Ascending aorta (tissue), 2 donors: ENCODE measurements around the gene SLC38A6. TPM values are rescaled to one million over a fixed set of nuclear protein-coding genes. Genes with fewer than 3 reads are reported as not detected.
"Not testable (repeated sequence)": the region's sequence is repeated elsewhere in the genome, so short reads cannot be mapped to it uniquely, and the experiment has no call there.

Source experiments
- DNase-seq, 2 donors: peaks; one replicate each; pipeline ENCODE4 v3.0.0-alpha.2; 2019; ENCODE audit warnings: low spot score in 2 of 2
- H3K27ac ChIP-seq, 2 donors: fragments of 200-600 bp; sonication (generic); one replicate each; pipeline ENCODE4 v1.5.1; 2016 to 2017; ENCODE audit warnings: mild to moderate bottlenecking in 1 of 2
- H3K27me3 ChIP-seq: fragments of 200-600 bp; sonication (generic); one replicate; pipeline ENCODE4 v1.5.1; 2017
- H3K36me3 ChIP-seq, 2 donors: fragments of 200-600 bp; sonication (generic); one replicate each; pipeline ENCODE4 v1.5.1; 2016
- H3K4me1 ChIP-seq, 2 donors: fragments of 200-600 bp; sonication (generic); one replicate each; pipeline ENCODE4 v1.5.1; 2016 to 2017; ENCODE audit warnings: mild to moderate bottlenecking in 1 of 2
- H3K4me3 ChIP-seq, 2 donors: fragments of 200-600 bp; sonication (generic); one replicate each; pipeline ENCODE4 v1.5.1; 2016 to 2017; ENCODE audit warnings: mild to moderate bottlenecking in 1 of 2
- H3K9me3 ChIP-seq, 2 donors: fragments of 200-600 bp; sonication (generic); one replicate each; pipeline ENCODE4 v1.5.1; 2016
- CTCF ChIP-seq, 3 experiments: fragments of 200-600 bp in 2 of 3; fragments of 450-650 bp in 1 of 3; sonication (generic) in 2 of 3; IDR thresholded peaks; one replicate each; pipeline ENCODE4 v1.5.1; 2016 to 2019; ENCODE audit warnings: antibody characterized with exemption in 3 of 3, mild to moderate bottlenecking in 1 of 3, moderate library complexity in 1 of 3
- intact Hi-C: fragments of 100-400 bp; cut with DNase I; formaldehyde crosslinking; loops from one replicate; pipeline ENCODE4 v1.15.1; 2023
- total RNA-seq: library from RNA; depleted of rRNA; stranded (reverse); fragments of >200 nt; gene quantifications from one replicate; pipeline ENCODE4 v1.1.0, GENCODE V29; 2016

The SLC38A6 gene
- total RNA-seq, 1 donor from 2014 or later = 1.8 TPM

- TF ChIP-seq CTCF (IDR thresholded peaks at IDR 0.05) = no peak
- Histone ChIP-seq H3K36me3 (no peaks in the 10 kb centered on the region), H3K4me3 (no peak overlapping the region), H3K27ac (peak overlapping the region in 1 of 2 donors; percentile 6), H3K27me3 (no peaks in the 10 kb centered on the region), H3K9me3 (no peaks in the 10 kb centered on the region), H3K4me1 (no peaks in the 10 kb centered on the region)
- intact Hi-C loops = no loop called here
- no peak for DNase-seq
These were observed 110.7 kb downstream of the SLC38A6 start for GRCh38 chr14:61091657-61092273.

GRCh38 chr14:61098096-61098495 lies 117.1 kb downstream of the SLC38A6 start:
- intact Hi-C loops, H3K36me3 ChIP-seq, DNase-seq, H3K27me3 ChIP-seq, H3K4me3 ChIP-seq, H3K27ac ChIP-seq, H3K9me3 ChIP-seq: not testable (repeated sequence)
- H3K4me1 ChIP-seq = peaks cover 14 to 16% of the 10 kb centered on the region in 2 donors

- intact Hi-C loops = no loop called here
- no peaks in the 10 kb centered on the region for H3K27me3 ChIP-seq
- peaks cover 18 to 21% of the 10 kb centered on the region in 2 donors for H3K4me1 ChIP-seq
- no peak overlapping the region for H3K4me3 ChIP-seq
- no peak for TF ChIP-seq CTCF (IDR thresholded peaks at IDR 0.05)
- H3K27ac ChIP-seq = no peak overlapping the region
- H3K36me3 ChIP-seq = no peaks in the 10 kb centered on the region
- no peak for DNase-seq
- H3K9me3 ChIP-seq = peaks cover 0 to 6% of the 10 kb centered on the region in 2 donors
These were observed 117.7 kb downstream of the SLC38A6 start for GRCh38 chr14:61098721-61099120.

GRCh38 chr14:61099216-61099835 lies 118.3 kb downstream of the SLC38A6 start:
- no peak for DNase-seq
- Histone ChIP-seq H3K27me3 (no peaks in the 10 kb centered on the region), H3K4me3 (no peak overlapping the region), H3K27ac (no peak overlapping the region), H3K36me3 (no peaks in the 10 kb centered on the region), H3K9me3 (peaks cover 0 to 6% of the 10 kb centered on the region in 2 donors), H3K4me1 (peaks cover 21 to 26% of the 10 kb centered on the region in 2 donors)
- intact Hi-C loops = no loop called here
- no peak for TF ChIP-seq CTCF (IDR thresholded peaks at IDR 0.05)

GRCh38 chr14:61101803-61102548 lies 120.9 kb downstream of the SLC38A6 start:
- Histone ChIP-seq H3K9me3 (peaks cover 0 to 6% of the 10 kb centered on the region in 2 donors), H3K27ac (peak overlapping the region; percentile 79 to 84), H3K27me3 (no peaks in the 10 kb centered on the region), H3K4me3 (no peak overlapping the region), H3K36me3 (no peaks in the 10 kb centered on the region), H3K4me1 (peaks cover 21 to 27% of the 10 kb centered on the region in 2 donors)
- no peak for DNase-seq
- intact Hi-C loops = loop anchor here (2.0 to 5.0 kb wide), 3 partner anchors 45 to 165 kb away; no protein-coding TSS in a partner anchor
- no peak for TF ChIP-seq CTCF (IDR thresholded peaks at IDR 0.05)

Other genes with a start within 250 kb of the SLC38A6 start
- gene MNAT1, start 246.5 kb upstream of the SLC38A6 start, total RNA-seq = 37.5 TPM
- gene TRMT5, start 166 bp upstream of the SLC38A6 start, total RNA-seq = 3.5 TPM